ENCODE measurements around the gene CNTNAP4.

Gene CNTNAP4

DNA sequence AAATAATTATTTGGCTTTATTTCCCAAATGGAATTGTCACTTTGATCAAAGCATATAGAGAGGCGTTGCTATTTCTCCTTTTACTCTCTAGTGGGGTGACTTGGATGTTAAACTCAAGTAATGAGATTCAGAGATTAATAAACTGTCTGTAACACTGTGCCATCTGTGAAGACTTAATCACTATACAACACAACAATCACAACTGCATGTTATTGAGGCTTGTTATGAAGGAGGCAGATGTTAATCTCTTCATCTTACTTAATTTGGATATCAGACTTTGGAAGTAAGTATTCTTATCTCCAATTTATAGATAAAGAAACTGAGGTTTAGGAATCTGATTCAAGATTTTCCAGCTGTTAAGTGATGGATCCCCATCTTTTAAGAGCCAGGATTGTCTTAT is 132.5 kb downstream of the CNTNAP4 start:
- no peak for DNase-seq

DNA sequence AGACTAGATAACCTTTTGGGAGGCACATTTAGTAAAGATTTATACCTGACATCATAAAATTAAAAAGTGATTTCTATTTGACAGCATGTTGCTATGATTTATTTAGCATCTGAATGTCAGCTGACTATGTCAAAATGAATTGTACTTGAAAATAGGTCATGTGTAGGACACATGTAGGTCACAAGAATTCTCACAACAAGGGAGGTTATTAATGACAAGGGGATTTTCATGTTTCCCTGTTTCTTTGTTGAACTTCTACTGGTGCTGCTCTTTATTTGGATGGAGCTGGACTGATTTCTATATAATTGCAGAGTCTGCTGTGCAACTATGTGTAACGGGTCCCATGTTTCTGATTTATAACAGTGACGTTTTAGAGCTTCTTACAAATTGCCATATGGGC is 144.4 kb downstream of the CNTNAP4 start:
- no peak for DNase-seq

DNA sequence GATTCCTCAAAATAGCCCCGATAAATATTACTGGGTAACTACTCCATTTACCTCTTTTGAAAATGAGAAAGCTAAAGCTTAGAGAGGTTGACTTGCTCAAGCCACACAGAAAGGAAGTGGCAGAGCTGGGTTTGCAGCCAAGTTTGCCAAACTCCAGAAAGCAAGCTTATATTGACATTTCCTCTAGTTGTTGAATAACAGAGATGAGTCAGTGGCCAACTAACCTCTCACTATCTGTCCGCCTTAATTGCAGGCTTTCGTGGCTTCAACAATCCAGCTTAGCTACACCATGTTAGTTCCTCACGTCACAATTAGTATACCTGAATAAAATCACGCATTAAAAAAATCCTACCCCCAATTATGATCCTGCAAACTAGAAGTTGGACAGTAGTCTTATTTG is 151.7 kb downstream of the CNTNAP4 start:
- no peak for DNase-seq

DNA sequence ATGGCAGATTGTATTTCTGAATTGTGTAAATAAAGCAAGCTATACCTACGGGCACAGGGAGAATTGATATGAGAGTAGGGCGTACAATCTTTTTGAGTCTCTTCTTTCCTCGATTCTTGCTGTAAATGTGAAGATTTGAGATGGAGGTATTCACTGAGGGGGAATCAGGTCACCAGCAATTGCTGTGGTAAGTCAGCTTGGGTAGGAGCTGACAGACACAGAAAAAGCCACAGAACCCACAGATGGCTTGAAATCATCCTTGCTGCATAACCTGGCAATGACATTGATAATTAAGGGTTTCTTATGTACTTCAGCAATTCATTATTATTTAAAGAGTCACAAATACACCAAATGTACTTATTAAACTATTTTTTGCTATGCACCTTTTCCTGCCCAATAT is 164.2 kb downstream of the CNTNAP4 start:
- DNase-seq, result no peak

DNA sequence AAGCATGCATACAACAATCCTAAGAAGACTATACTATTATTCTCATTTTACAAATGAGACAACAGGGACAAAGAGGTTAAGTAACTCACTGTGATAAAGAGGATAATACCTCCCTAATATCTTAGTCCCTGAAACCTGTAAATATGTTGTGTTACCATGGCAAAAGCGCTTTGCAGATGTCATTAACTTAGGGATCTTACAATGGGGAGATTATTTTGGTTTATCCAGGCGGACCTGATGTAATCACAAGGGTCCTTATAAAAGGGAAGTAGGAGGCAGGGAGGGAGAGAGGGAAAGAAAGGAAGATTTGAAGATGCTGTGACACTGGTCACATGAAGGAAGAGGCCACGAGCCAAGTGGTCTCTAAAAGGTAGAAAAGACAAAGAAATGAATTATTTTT is 164.7 kb downstream of the CNTNAP4 start:
- no peak for DNase-seq

DNA sequence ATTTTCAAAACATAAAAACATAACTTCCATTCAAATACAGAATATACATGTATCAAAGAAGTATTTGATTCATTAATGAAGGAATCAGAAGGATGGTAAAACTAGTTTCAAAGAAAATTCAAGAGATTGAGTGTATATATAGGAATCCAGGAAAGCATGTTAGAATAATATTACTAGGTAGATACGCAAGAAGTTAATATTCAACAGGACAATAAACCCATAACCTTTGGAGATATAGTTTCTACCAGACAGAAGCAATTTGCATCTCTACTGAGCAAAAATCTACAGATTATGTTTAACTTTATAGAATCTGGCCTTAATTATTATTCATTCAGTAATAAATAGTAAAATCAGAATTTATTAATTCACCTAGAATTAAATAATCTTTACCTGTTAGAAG is 166.8 kb downstream of the CNTNAP4 start:
- no peak for DNase-seq

DNA sequence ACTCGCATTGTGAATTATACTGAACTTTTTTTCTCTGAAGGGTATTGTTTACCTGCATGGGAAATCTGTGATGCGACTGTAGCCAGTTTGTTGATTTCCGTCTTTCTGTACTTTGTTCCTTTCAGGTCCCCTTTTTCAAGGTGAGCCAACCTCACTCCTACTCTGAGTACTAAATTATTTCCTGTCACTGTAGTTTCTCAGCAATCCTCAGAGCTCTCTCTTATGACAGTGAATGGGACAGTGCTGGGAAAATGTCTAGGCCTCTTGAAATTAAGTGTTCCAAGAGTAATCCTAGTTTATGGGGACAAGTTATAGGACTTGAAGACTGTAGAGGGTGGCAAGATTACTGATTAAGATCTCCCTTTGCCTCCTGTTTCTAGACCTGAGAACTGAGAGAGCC is 167.6 kb downstream of the CNTNAP4 start:
- no peak for DNase-seq

DNA sequence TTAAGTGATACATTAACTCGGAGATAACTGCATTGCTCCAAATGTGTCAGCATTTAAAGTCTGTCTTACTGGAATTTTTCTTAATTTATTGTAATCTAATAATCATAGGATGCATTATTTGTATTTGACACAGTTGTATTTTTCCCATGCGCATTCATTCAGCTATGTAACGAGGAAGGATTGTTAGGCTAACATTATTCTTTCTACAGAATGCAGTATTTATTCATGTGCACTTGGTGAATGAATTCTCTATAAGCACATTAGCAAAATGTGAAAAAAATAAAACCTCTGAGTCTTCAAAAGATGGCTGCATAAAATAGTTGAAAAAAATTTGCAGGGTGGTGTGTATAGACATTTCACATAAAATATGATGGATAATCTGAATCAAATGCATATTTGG is 168.6 kb downstream of the CNTNAP4 start:
- no peak for DNase-seq

DNA sequence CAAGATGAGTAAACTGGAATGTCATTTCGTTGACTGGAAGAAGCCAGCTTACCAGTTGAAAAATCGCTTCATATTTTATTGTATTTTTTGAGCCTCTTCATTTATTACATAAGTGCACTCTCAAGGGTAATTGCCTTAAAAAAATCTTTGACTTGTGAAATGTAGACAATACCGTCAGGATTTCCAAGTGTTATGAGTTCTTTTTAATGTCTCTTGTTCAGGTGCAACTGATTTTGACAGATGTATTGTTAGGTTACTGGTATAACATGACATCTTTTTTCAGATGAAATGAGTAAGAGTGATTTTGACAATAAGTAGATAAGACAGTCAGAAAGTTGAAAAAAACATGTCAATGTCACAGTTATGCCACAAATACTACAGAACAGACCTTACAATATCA is 169.1 kb downstream of the CNTNAP4 start:
- no peak for DNase-seq

DNA sequence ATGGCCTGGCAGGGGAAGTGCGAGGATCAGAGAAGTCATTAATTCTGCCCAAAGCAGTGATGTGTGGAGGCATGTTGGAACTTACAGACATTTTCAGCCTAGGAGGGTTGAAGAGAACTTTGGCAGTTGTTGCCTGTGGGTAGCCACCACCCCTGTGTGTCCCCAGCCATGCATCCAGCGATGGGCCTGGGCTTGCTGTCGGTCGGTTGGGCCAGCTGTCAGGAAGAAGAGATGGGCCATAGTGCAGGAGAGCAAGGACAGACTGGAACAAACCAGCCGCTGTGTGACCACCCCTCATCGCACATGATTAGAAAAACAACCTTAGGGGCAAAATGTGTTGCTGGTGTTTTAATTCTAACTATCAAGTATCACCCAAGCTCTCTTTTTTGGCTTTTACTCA is 173.7 kb downstream of the CNTNAP4 start:
- no peak for DNase-seq

DNA sequence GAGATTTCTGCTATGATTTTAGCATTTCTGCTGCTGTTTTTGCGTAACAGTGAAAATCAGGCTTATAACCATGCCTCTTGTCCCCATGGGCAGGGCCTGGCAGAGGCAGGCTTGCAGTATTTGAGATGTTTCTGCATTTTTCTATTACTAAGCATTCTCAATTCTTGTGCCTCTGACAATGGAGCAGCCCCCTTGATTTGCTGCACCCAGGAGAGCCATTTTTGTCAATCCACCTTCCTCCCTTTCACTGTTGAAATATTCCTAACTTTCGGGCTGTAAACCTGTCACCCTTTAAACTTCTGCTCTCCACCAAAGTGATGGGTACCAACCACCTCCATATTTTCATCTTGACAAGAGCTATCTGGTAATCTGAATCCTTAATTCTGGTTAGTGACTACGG is 178.1 kb downstream of the CNTNAP4 start:
- no peak for DNase-seq

DNA sequence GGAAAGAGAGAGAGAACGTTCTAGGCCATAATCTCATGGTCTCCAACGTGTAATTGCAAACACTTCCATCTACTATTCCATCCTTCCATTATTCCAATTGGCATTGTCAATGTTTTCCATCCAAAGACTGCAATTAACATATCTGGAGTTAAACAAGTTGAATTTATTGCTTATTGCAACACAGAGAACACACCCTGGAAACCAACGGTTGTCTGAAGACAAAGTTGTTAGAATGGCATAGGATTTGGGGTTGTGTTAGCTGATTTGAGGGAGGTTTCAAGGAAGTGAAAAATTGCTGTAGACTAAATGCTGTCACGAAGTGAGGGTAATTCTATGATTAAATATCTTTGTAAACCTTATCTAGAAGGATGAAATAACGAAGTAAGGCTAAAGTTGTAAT is 178.8 kb downstream of the CNTNAP4 start:
- no peak for DNase-seq

DNA sequence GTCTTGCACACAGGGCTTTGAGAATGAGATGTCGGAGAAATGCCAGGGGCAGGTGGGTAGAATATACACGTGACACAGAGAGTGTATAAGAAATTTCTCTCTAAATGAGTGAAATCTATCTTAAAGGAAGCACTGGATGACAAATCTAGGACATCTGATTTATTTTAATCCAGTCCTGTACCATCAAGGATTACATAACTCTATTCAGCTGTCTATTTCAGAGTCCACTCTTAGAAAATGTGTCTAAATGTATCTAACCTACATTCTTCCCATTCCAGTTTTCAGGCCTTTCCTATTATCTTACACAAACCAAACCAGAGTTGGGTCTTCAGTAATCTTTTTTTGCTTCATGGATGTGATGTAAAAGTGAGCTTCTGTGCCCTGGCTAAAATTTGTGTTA is 181.9 kb downstream of the CNTNAP4 start:
- no peak for DNase-seq

DNA sequence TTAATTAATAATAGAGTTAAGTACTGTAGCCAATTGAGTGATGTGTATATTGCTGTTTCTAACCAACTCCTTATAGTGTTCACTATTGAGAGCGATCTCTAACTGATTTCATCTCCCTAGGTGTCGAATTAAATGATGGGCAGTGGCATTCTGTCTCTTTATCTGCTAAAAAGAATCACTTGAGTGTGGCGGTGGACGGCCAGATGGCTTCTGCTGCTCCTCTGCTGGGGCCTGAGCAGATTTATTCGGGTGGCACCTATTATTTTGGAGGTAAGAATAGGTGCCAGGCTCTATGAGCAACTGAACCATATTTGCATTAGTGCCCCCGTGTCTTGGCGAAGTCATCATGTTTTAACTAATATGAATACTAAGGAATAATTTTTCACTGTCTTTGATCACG is 184.6 kb downstream of the CNTNAP4 start:
- DNase-seq, result no peak

DNA sequence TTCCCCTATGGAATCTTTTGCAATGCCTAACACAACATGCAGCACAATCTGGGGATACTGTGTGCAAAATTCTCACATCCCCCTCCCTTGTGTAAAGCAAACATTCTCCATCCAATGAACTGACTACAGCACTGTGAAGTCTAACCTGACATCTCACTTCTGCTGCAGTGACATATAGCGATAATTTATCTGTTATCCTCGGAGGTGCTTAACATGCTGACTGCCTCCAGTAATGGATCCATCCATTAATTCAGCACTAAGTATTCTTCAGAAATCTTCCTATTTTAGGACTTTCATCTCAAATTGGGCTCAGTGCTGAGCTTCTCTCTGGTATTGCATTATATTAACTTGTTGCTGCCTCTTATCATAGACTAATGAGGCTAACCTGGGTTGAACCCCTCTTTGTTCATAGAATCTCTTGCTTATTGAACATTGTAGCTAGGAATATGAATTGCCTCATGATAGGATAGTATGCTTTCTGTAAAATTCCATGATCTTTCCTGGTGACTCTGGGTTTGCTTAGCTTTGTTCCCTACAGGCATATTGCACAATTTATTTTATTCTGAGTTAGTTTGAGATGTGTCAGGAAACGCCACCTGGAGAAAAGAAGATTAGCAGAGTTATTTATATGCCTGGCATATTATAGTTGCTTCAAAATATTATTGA is 187.9 kb downstream of the CNTNAP4 start:
- no peak for DNase-seq

DNA sequence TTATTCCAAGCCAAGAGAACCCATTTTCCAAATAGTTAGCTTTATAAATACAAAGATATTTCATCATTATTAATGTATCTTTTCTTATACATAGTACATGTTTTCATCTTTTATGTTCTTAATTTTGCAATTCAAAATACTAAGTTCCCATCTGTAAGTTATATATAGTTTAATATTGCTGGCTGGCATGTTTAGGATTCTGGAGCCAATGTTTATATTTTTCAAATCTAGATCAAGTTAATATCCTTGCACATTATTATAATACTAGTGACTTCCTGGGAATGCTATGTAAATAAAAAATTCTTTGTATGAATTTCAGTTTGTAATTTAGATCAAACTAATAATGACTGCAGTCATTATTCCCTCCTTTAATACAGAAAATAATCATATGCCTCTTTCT is 189.7 kb downstream of the CNTNAP4 start:
- DNase-seq, result no peak

DNA sequence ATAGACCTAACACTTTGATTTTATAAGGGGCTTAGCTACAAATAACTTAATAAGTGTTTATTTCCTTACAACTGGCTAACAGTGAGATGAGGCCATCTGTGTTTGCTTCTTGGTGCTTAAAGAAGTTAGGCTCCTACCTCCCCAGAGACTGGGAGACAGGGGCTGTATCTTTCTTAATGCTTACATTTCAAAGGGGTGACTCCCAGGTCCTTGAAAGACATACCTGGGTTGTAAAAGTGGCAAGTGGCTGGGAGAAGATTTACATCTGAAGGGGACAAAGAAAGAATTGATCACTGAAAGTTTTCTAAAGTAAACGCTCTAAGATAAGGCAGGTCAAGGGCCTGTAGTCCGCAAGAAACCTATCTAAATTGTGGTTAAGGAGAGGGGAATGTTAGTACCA is 196.8 kb downstream of the CNTNAP4 start:
- no peak for DNase-seq

DNA sequence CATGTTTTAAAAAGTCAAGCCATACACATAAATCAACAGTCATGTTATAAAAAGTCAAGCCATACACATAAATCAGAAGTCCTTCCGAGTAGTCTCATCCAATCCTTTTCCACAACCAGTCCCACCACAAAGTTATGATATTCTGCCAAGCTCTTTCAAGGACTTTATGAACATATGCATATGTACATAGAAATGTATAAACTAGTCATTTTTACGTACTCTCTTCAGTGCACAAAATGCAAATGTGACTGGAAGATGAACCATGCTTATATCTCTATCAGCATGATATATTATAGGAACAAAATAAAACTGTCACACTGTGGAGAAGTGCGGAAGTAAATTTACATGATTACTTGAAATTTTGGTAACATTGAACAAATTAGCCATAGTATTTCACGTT is 200.9 kb downstream of the CNTNAP4 start:
- no peak for DNase-seq

DNA sequence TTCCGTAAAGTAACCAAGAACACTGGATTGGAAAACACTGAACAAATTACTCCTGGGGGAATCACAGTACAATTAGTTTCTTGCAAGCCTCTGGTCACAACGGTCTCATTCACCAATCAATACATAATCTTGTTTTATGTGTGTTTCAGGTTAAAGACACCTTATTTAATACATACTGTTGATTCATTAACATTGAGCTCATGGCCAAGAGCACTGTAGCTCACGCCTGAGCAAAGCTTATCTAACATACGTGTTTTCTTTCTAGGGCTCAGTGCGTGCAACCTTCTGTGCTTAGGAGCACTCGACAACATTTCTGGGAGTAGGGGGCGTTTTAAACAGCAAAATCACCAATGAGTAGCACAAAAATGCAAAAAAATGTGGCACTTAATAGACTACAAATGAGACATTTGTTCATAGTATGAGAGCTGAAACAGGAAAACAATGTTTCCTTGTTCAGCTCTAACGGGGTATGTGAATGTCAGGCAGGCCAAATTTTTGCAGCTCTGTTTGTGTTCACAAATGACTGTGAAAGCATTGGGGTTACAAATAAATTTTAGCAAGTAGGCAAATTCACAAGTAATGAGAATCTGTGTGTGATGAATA is 206.2 kb downstream of the CNTNAP4 start:
- no peak for DNase-seq

DNA sequence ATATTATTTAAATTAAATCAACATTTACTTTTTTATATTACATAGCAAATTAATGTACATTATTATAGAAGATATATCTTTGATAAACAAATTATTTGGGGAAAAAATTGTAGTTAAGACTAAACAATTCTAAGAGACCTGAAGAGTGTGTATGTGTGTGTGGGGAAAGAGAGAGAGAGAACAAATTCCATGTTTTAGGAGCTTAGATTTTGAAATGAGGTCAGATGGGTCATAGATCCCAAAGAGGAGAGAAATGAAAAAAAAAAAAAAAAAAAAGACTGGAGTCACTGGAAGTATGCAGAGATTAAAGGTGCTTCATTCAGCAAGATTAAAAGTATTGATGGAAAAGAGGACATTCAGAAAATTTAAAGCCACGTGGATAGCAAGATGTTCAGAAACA is 206.8 kb downstream of the CNTNAP4 start:
- no peak for DNase-seq

DNA sequence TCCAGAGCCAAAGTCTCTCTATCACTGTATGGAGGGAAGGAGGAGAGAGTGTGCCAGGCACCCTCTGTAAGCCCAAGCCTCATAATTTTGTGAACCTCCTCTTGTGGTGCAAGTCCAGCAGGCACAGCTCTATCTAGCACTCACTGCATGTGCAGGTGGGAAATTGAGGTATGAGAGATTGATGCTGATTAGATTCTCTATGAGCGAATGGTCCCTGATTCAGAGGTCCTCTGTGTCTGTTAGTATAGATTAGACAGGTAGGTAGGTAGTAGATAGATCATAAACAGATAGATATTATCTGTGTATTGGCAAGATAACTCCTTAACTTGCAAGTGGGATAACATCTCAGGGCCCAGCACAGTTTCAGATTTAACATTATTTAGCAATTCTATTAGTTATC is 209.5 kb downstream of the CNTNAP4 start:
- DNase-seq, result no peak

DNA sequence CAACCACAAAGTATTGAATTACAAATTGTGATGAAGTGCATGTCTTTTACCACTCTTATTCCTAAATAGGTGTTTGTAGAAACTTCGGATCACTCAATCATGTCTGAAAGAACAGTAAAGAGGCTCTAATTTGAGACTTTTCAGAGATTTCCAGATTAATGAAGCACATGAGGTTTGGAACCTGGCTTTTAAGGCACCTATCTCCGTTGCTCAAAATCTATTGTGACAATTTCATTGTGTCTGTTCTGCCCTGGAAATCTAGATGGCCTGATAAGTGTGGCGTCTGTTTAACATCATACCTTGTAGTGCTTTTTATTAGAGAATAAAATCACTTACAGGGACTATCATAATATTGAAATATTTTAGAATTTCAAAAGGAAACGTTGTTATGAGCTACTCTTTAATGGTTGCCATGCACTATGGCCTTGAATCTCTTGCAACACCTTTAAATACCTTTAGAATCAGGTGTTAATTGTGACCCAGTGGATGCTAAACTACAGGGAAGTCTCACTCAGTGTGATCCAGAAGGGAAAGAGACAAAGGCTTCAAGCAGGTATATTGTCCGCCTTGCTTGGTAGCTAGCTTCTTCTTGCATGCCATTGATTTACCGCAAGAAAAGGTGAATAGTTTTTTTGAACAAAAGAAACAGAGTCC is 210.3 kb downstream of the CNTNAP4 start:
- DNase-seq, result no peak

DNA sequence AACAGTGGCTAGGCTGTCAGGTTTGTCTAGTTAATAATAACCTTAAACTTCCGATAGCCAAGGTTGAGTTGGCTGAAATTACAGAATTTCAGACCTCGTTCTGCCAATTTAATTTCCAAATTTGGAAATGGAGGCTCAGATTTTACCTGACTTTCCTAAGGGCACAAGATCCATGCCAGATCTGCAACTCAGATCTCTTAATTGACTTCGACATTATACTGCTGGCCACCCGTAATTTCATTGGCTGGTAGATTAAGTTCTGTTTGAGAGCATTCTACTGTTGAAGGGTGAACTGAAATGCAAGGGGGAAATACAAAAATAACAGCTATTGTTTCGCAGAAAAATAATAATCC is 210.8 kb downstream of the CNTNAP4 start:
- DNase-seq, result no peak

DNA sequence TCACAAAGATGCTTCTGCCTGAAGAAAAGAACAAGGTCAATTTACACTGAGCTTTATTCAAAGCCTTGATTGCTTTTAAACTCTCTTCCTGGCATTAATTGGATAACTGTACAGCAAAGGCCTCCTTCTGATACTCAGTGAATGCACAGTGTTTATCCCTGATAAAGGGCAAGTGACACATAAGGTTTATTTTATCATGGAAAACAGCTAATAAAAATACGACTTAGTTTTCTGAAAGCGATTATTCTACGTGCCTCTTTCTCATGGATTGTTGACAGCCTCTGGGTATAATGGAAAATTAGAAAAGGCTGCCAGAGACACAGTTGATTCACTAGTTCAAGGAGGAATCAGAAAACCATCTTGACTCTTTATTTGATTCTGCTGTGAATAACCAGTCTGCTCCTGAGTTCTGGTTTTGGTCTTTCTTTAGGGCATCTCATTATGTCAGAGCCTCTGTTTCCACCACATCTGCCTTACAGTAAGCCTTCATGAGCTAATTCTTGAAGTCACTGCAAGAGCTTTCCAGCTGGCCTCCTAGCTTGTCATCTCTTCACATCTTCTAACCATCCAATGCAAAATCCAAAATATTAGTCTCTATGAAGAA is 212.9 kb downstream of the CNTNAP4 start:
- DNase-seq, result no peak
